Heart right ventricle (tissue), 16 donors: ENCODE data around the gene FGF14. TPM values are rescaled to one million over a fixed set of nuclear protein-coding genes. Genes with fewer than 3 reads are reported as not detected.

Experiments
- ATAC-seq, 8 donors: fragments of 200-7000 bp; cut with Tn5 transposase; one replicate each; pipeline ENCODE4 v1.9.1; 2020; ENCODE audit warnings: mild to moderate bottlenecking in 8 of 8, moderate library complexity in 8 of 8, moderate number of reproducible peaks in 1 of 8
- DNase-seq, 2 donors: peaks; one replicate each; pipeline ENCODE4 v3.0.0-alpha.2; 2020
- H3K27ac ChIP-seq, 10 donors: fragments of 200-600 bp; sonication (generic) in 2 of 10; one replicate each; pipeline versions ENCODE4 v1.5.0 to v1.8.0; 2020 to 2022; ENCODE audit warnings: mild to moderate bottlenecking in 3 of 10
- H3K27me3 ChIP-seq, 7 donors: fragments of 200-600 bp; one replicate each; pipeline ENCODE4 v1.8.0; 2021 to 2022; ENCODE audit warnings: mild to moderate bottlenecking in 2 of 7
- H3K36me3 ChIP-seq, 9 donors: fragments of 200-600 bp; sonication (generic) in 1 of 9; one replicate each; pipeline versions ENCODE4 v1.5.0 to v1.8.0; 2020 to 2022; ENCODE audit warnings: mild to moderate bottlenecking in 2 of 9
- H3K4me1 ChIP-seq, 9 donors: fragments of 200-600 bp; sonication (generic) in 1 of 9; one replicate each; pipeline versions ENCODE4 v1.5.0 to v1.8.0; 2020 to 2022; ENCODE audit warnings: mild to moderate bottlenecking in 4 of 9
- H3K4me3 ChIP-seq, 10 donors: fragments of 200-600 bp; sonication (generic) in 2 of 10; one replicate each; pipeline versions ENCODE4 v1.5.0 to v1.8.0; 2020 to 2022; ENCODE audit warnings: mild to moderate bottlenecking in 7 of 10, moderate library complexity in 2 of 10
- H3K9me3 ChIP-seq, 11 donors: fragments of 200-600 bp in 10 of 11; sonication (generic) in 2 of 11; one replicate each; pipeline versions ENCODE4 v1.5.0 to v1.8.0; 2013 to 2022; ENCODE audit warnings: mild to moderate bottlenecking in 2 of 11, control low read depth in 1 of 11, moderate library complexity in 1 of 11
- CTCF ChIP-seq, 9 donors: fragments of 200-600 bp; sonication (generic) in 2 of 9; IDR thresholded peaks; one replicate each; pipeline versions ENCODE4 v1.5.0 to v1.8.0; 2021 to 2022; ENCODE audit warnings: antibody characterized with exemption in 9 of 9, mild to moderate bottlenecking in 5 of 9, moderate library complexity in 1 of 9
- WGBS, 2 donors: extraction: QIAGEN DNeasy Blood & Tissue Kit; methylation state at CpG; one replicate each; pipeline ENCODE4 v1.1.7; 2013; ENCODE audit warnings: inconsistent platforms in 1 of 2; 5-methylcytosine and 5-hydroxymethylcytosine counted together
- intact Hi-C, 10 donors: fragments of 100-400 bp; cut with DNase I; formaldehyde crosslinking; loops; one replicate each; pipeline versions ENCODE4 v1.11.1 to v1.14.2; 2022
- polyA plus RNA-seq, 2 donors: library from polyadenylated mRNA; stranded (reverse); fragments of 200-250 nt; gene quantifications; one replicate each; pipeline ENCODE4 v1.2.3, GENCODE V29; 2013
- total RNA-seq, 10 donors: library from RNA; stranded (reverse); fragmentation: NEBNext Ultra II Directional in 3 of 10; extraction: Animal tissue kit (Norgen Biotek cat#: 25700) in 3 of 10; gene quantifications; one replicate each; pipeline versions ENCODE4 v1.2.1 to v1.2.4, GENCODE V29; 2021 to 2023
- donor health status: Arrhythmogenic right ventricular cardiomyopathy.
- donor health status: ischemic (EF 13 %, LVEDD 7.1; RV severe dilation, severe dysfunction).
- donor health status: healthy with polysubstance abuse.
- donor health status: DM: no; HTN: yes; CAD: no.
- donor health status: DM: no; HTN: no; CAD: no.
- donor health status: ischemic (EF 25% LVEDD 6.9; RV normal size, moderate dysfunction).
- donor health status: ischemic (EF 25% LVEDD 5.7; RV mildly dilated, moderate dysfunction).
- donor health status: healthy.
- donor health status: DM: yes; HTN: yes; CAD: no.
- donor health status: Ischemic cardiomyopathy.
- donor health status: ischemic (EF 35%, LVEDD 5.7; RV mildly dilated, moderate dysfunction).
- donor health status: nonischemic (EF 11% LVEDD 7.7; RV severe dilation, severe dysfunction).
- donor health status: DM: yes; HTN: yes; CAD: no.
- donor health status: PGD.
- donor health status: ischemic (EF 29% LVEDD 5.4; RV normal size, mild dysfunction).
- donor health status: nonischemic (EF 23%, LVEDD 6.1; RV moderate dilation, normal function).

Gene FGF14
- total and polyA plus RNA-seq, 12 donors: 0.20 to 7.8 (median 5.3) TPM

GRCh38 chr13:102318233-102318632, 83.6 kb downstream of the FGF14 start:
- intact Hi-C loops: loop anchor here in 4 of 10 donors (5.0 to 10.0 kb wide), 3 partner anchors 74 to 79 kb away; no protein-coding TSS in a partner anchor

GRCh38 chr13:102317593-102317992, 84.3 kb downstream of the FGF14 start:
- Histone ChIP-seq H3K27ac (peak overlapping the region in 8 of 10 donors; percentile 31 to 81 (median 71)), H3K4me3 (no peak overlapping the region), H3K4me1 (peaks cover 0 to 33% (median 14%) of the 10 kb centered on the region in 9 donors), H3K9me3 (no peaks in the 10 kb centered on the region), H3K36me3 (no peaks in the 10 kb centered on the region), H3K27me3 (no peaks in the 10 kb centered on the region)
- intact Hi-C loops: loop anchor here in 4 of 10 donors (5.0 to 10.0 kb wide), 3 partner anchors 75 to 80 kb away; no protein-coding TSS in a partner anchor
- ATAC-seq (peak; percentile 95 to 97 (median 96)), DNase-seq (peak; percentile 78 to 92)
- TF ChIP-seq CTCF (IDR thresholded peaks at IDR 0.05): no peak
- WGBS, 2 donors: 42 to 53% methylated on average over 2 of the region's 2 CpGs

More at GRCh38 chr13:102318233-102318632, 83.6 kb downstream of the FGF14 start:
- no peak for TF ChIP-seq CTCF (IDR thresholded peaks at IDR 0.05)
- peak overlapping the region in 8 of 10 donors; percentile 31 to 81 (median 71) for H3K27ac ChIP-seq
- peaks cover 0 to 28% (median 11%) of the 10 kb centered on the region in 9 donors for H3K4me1 ChIP-seq
- WGBS, 2 donors: 79 to 80% methylated on average over 5 of the region's 5 CpGs
- H3K4me3 ChIP-seq: no peak overlapping the region
- DNase-seq (no peak), ATAC-seq (peak; percentile 10 to 48 (median 29))
- H3K27me3 ChIP-seq: no peaks in the 10 kb centered on the region
- no peaks in the 10 kb centered on the region for H3K9me3 ChIP-seq
- no peaks in the 10 kb centered on the region for H3K36me3 ChIP-seq

GRCh38 chr13:102316732-102317131, 85.1 kb downstream of the FGF14 start:
- 91 to 94% methylated on average over 3 of the region's 3 CpGs for WGBS, 2 donors

GRCh38 chr13:102312841-102313240, 89.0 kb downstream of the FGF14 start:
- intact Hi-C loops: loop anchor here in 1 of 10 donors (10.0 kb wide), 1 partner anchor 82 kb away; no protein-coding TSS in a partner anchor
- ATAC-seq: no peak
- H3K36me3 ChIP-seq: no peaks in the 10 kb centered on the region
- peak overlapping the region in 4 of 10 donors; percentile 10 to 38 (median 20) for H3K27ac ChIP-seq
- no peak for DNase-seq
- WGBS, 2 donors: 70 to 79% methylated on average over 4 of the region's 4 CpGs
- H3K4me1 ChIP-seq: peaks cover 0 to 47% (median 21%) of the 10 kb centered on the region in 9 donors
- H3K4me3 ChIP-seq: peak overlapping the region in 2 of 10 donors; percentile 13 to 15
- H3K27me3 ChIP-seq: no peaks in the 10 kb centered on the region
- TF ChIP-seq CTCF (IDR thresholded peaks at IDR 0.05): no peak
- H3K9me3 ChIP-seq: no peaks in the 10 kb centered on the region

More at GRCh38 chr13:102316732-102317131, 85.1 kb downstream of the FGF14 start:
- no peak for TF ChIP-seq CTCF (IDR thresholded peaks at IDR 0.05)
- Histone ChIP-seq H3K36me3 (no peaks in the 10 kb centered on the region), H3K27ac (peak overlapping the region in 1 of 10 donors; percentile 17), H3K9me3 (no peaks in the 10 kb centered on the region), H3K27me3 (no peaks in the 10 kb centered on the region), H3K4me1 (peaks cover 0 to 41% (median 17%) of the 10 kb centered on the region in 9 donors), H3K4me3 (no peak overlapping the region)
- intact Hi-C loops: loop anchor here in 4 of 10 donors (5.0 to 10.0 kb wide), 3 partner anchors 76 to 81 kb away; no protein-coding TSS in a partner anchor
- DNase-seq (no peak), ATAC-seq (no peak)
